Measurements from ENCODE around the gene C10orf71. TPM values are rescaled to one million over a fixed set of nuclear protein-coding genes. Genes with fewer than 3 reads are reported as not detected.

Gene C10orf71
- total RNA-seq, 1 donor from 2014 or later = not detected

DNA sequence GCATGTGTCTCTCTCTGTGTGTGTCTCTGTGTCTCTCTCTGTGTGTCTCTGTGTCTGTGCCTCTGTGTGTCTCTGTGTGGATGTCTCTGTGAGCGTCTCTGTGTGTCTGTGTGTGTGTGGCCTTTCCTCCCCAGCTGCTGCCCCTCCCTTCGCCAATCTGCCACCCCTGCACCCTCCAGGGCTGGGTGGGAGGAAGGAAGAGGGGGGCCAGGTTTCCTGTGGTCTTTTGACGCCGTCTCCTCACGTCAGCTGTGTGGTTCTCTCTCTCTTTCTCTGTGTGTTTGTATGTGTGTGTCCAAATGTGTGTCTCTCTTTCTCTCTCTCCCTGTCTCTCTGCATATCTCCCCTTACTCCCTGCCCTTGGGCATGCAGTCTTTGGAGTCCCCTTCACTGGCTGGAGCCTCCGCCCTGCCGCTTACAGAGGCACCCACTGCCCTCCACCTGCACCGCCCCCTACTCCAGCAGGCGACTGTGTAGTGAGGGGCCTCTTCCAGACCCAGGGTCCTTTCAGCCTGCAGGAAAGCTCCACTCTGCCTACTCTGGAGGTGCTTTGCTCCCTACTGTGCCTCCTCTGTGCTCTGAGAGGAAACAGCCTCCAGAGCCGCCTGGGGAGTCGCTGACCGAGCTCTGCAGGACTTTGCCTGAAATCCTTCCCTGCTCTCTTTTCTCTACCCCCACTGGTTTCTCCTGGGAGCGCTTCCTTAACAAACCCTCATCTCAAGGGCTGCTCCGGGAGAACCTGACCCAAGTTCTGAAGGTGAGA, 44.2 kb upstream of the C10orf71 start:
- Mint-ChIP-seq H3K4me3 (no peak overlapping the region), H3K27me3 (peaks cover 13% of the 10 kb centered on the region), H3K27ac (no peak overlapping the region), H3K36me3 (no peaks in the 10 kb centered on the region), H3K9me3 (no peaks in the 10 kb centered on the region), H3K4me1 (ENCODE audit: unreplicated experiment) (no peaks in the 10 kb centered on the region)
- TF ChIP-seq, protein P1, sequence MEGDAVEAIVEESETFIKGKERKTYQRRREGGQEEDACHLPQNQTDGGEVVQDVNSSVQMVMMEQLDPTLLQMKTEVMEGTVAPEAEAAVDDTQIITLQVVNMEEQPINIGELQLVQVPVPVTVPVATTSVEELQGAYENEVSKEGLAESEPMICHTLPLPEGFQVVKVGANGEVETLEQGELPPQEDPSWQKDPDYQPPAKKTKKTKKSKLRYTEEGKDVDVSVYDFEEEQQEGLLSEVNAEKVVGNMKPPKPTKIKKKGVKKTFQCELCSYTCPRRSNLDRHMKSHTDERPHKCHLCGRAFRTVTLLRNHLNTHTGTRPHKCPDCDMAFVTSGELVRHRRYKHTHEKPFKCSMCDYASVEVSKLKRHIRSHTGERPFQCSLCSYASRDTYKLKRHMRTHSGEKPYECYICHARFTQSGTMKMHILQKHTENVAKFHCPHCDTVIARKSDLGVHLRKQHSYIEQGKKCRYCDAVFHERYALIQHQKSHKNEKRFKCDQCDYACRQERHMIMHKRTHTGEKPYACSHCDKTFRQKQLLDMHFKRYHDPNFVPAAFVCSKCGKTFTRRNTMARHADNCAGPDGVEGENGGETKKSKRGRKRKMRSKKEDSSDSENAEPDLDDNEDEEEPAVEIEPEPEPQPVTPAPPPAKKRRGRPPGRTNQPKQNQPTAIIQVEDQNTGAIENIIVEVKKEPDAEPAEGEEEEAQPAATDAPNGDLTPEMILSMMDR (conservative IDR thresholded peaks at IDR 0.05) = no peak
- no peak for DNase-seq (ENCODE audit: extremely low spot score, unreplicated experiment)

DNA sequence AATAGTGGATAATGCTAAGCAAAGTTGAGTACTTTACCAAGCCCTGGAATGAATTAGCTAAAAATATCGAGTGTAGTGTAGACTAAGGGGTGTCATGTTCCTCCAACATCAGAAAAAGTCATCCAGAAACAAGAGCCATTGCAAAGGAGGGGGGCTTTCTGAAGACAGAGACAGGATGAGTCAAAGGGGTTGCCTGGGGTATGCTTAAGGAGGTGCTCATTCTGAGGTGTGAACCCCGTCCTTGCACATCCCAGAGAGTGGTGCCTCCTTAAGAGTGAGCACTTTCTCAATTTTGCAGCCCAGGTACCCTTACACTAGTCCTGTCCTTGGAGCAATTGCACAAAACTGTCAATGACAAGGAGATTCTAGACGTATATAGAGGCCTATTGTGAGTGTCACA, 43.1 kb upstream of the C10orf71 start:
- H3K4me1 Mint-ChIP-seq (ENCODE audit: unreplicated experiment) = no peaks in the 10 kb centered on the region
- H3K36me3 Mint-ChIP-seq = no peaks in the 10 kb centered on the region
- no peak overlapping the region for H3K4me3 Mint-ChIP-seq

DNA sequence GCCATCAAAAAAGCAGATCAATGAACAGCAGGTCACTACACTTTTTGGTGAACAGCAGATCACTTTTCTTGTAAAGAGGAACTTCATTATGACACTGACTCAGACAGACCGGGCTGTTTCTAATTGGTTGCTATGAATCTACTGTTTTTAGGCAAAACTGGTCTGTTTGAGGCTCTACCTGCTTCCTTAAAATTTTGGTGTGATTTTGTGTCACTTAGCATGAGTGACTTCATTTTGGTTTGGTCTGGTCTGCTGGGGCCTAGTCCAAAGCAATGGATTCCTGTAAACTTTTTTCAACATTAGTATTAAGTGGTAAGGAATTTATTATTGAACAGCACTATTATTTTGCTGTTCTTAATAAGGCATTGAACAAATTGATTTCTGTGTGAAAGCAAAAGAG, 41.8 kb upstream of the C10orf71 start:
- Mint-ChIP-seq H3K27me3 (peaks cover 13% of the 10 kb centered on the region), H3K27ac (no peak overlapping the region), H3K36me3 (no peaks in the 10 kb centered on the region)

More for the DNA sequence above, 43.1 kb upstream of the C10orf71 start:
- TF ChIP-seq, protein P1 (conservative IDR thresholded peaks at IDR 0.05) = no peak
- H3K27me3 Mint-ChIP-seq = peaks cover 13% of the 10 kb centered on the region
- no peak for DNase-seq (ENCODE audit: extremely low spot score, unreplicated experiment)
- H3K9me3 Mint-ChIP-seq = no peaks in the 10 kb centered on the region
- no peak overlapping the region for H3K27ac Mint-ChIP-seq

DNA sequence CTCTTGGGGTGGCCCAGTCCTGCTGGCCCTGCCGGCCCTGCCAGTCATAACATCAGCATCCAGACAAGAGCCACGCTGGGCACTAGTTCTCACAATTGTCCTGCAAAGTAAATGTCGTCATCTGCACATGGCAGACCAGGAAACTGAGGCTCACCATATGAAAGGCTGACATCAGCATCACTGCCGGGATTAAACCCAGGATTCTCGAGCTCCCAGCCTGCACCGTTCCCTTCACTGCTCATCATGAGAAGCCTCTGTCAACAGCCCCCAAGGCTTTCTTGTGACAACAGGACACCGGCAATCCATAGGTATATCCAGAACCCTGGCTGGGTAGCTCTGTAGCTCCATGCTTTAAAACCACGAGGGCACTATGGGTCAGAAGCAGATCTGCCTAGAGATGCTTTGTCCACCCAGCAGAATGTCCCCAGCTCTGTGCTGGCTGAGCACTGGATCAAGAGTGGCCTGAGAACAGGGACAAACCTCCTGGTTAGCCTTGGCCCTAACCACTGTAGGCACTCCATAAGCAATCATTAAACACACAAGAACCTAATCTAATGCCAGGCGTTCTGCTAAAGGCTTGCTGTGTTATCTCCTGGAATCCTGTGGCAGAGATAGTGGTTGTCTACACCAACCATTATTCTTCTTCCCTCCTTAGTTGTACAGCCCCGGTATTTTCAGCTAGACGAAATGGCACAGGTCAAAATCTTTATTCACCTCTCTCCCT, 41.2 kb upstream of the C10orf71 start:
- no peaks in the 10 kb centered on the region for H3K9me3 Mint-ChIP-seq
- TF ChIP-seq, protein P1 (conservative IDR thresholded peaks at IDR 0.05) = no peak
- no peak for DNase-seq (ENCODE audit: extremely low spot score, unreplicated experiment)
- no peak overlapping the region for H3K27ac Mint-ChIP-seq
- H3K36me3 Mint-ChIP-seq = no peaks in the 10 kb centered on the region
- H3K27me3 Mint-ChIP-seq = peaks cover 9% of the 10 kb centered on the region
- no peaks in the 10 kb centered on the region for H3K4me1 Mint-ChIP-seq (ENCODE audit: unreplicated experiment)
- H3K4me3 Mint-ChIP-seq = no peak overlapping the region

More for the DNA sequence above, 41.8 kb upstream of the C10orf71 start:
- TF ChIP-seq, protein P1 (conservative IDR thresholded peaks at IDR 0.05) = no peak
- no peaks in the 10 kb centered on the region for H3K4me1 Mint-ChIP-seq (ENCODE audit: unreplicated experiment)
- H3K9me3 Mint-ChIP-seq = no peaks in the 10 kb centered on the region
- no peak for DNase-seq (ENCODE audit: extremely low spot score, unreplicated experiment)
- H3K4me3 Mint-ChIP-seq = no peak overlapping the region

DNA sequence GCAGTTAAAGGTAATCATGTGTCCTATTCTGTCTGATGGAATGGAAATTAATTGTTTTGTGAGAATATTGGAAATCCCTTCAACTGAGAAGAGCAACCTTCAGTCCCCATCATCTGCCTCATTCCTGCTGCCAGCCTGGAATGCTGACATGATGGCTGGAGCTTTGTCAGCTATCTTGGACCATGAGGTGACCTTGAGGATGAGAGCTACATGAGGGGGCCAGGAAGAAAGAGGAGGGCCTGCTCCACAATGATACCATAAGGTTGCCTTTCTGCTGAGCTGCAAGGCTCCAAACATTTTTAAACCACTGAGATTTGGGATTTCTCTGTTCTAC, 40.7 kb upstream of the C10orf71 start:
- Mint-ChIP-seq H3K4me1 (ENCODE audit: unreplicated experiment) (no peaks in the 10 kb centered on the region), H3K4me3 (no peak overlapping the region), H3K27me3 (peaks cover 9% of the 10 kb centered on the region), H3K36me3 (no peaks in the 10 kb centered on the region), H3K27ac (no peak overlapping the region), H3K9me3 (no peaks in the 10 kb centered on the region)
- DNase-seq (ENCODE audit: extremely low spot score, unreplicated experiment) = no peak
- TF ChIP-seq, protein P1 (conservative IDR thresholded peaks at IDR 0.05) = no peak

Measured in type B pancreatic cell (in vitro differentiated cells).